ENCODE measurements around the gene GNB1L. TPM values are rescaled to one million over a fixed set of nuclear protein-coding genes. Genes with fewer than 3 reads are reported as not detected.

Gene GNB1L
- polyA plus RNA-seq, 3 donors, result 3.4 to 6.0 (median 4.8) TPM

- intact Hi-C loops (cut with micrococcal nuclease), result no loop called here
- Histone ChIP-seq H2AFZ (ENCODE audit: insufficient read depth, low read depth, low read length, poor library complexity, severe bottlenecking) (no peak overlapping the region), H3K9ac (ENCODE audit: insufficient read depth, low read length, poor library complexity, severe bottlenecking) (no peak overlapping the region), H3K4me1 (ENCODE audit: control insufficient read depth in 1 of 2, insufficient read depth in 2 of 2, low read length in 2 of 2) (no peaks in the 10 kb centered on the region), H3K4me3 (replicated peaks in 1 of 3; ENCODE audit: low read depth in 2 of 3, low read length in 3 of 3) (no peak overlapping the region), H3K79me2 (ENCODE audit: insufficient read depth, low read length) (no peaks in the 10 kb centered on the region), H3K36me3 (replicated peaks in 1 of 2; ENCODE audit: control insufficient read depth in 1 of 2, insufficient read depth in 2 of 2, low read length in 2 of 2) (no peaks in the 10 kb centered on the region), H3K9me3 (replicated peaks in 1 of 2; ENCODE audit: control insufficient read depth in 1 of 2, insufficient read depth in 1 of 2, low read length in 2 of 2) (no peaks in the 10 kb centered on the region), H3K27ac (ENCODE audit: low read depth in 1 of 2, low read length in 2 of 2) (no peak overlapping the region), H4K20me1 (ENCODE audit: insufficient read depth, low read length) (no peaks in the 10 kb centered on the region), H3K27me3 (ENCODE audit: control insufficient read depth in 2 of 2, insufficient read depth in 2 of 2, low read length in 2 of 2) (no peaks in the 10 kb centered on the region), H3K4me2 (replicated peaks; ENCODE audit: extremely low read depth, low read length, poor library complexity, severe bottlenecking) (no peak overlapping the region)
- no peak overlapping the region for H3K4me3 Mint-ChIP-seq
- H3K4me1 Mint-ChIP-seq, result no peaks in the 10 kb centered on the region
- DNase-seq, result no peak
- peaks cover 0 to 2% (median 0%) of the 10 kb centered on the region in 7 donors for H3K9me3 Mint-ChIP-seq
- WGBS (ENCODE audit: insufficient coverage), result 97% methylated on average over 18 of the region's 19 CpGs
- TF ChIP-seq, protein P1, sequence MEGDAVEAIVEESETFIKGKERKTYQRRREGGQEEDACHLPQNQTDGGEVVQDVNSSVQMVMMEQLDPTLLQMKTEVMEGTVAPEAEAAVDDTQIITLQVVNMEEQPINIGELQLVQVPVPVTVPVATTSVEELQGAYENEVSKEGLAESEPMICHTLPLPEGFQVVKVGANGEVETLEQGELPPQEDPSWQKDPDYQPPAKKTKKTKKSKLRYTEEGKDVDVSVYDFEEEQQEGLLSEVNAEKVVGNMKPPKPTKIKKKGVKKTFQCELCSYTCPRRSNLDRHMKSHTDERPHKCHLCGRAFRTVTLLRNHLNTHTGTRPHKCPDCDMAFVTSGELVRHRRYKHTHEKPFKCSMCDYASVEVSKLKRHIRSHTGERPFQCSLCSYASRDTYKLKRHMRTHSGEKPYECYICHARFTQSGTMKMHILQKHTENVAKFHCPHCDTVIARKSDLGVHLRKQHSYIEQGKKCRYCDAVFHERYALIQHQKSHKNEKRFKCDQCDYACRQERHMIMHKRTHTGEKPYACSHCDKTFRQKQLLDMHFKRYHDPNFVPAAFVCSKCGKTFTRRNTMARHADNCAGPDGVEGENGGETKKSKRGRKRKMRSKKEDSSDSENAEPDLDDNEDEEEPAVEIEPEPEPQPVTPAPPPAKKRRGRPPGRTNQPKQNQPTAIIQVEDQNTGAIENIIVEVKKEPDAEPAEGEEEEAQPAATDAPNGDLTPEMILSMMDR (IDR thresholded peaks at IDR 0.05), result no peak
- H3K27ac Mint-ChIP-seq, result no peak overlapping the region
- H3K27me3 Mint-ChIP-seq (ENCODE audit: low read depth in 3 of 3), result peaks cover 0 to 2% (median 2%) of the 10 kb centered on the region in 3 donors
- no peaks in the 10 kb centered on the region for H3K36me3 Mint-ChIP-seq
These were observed 51.6 kb downstream of the GNB1L start for GRCh38 chr22:19802894-19803735.

GRCh38 chr22:19802001-19802893, 52.4 kb downstream of the GNB1L start:
- H3K4me3 Mint-ChIP-seq, result no peak overlapping the region
- no peak overlapping the region for H3K4me3 ChIP-seq (replicated peaks in 1 of 3; ENCODE audit: low read depth in 2 of 3, low read length in 3 of 3)
- no peak overlapping the region for H3K4me2 ChIP-seq (replicated peaks; ENCODE audit: extremely low read depth, low read length, poor library complexity, severe bottlenecking)
- TF ChIP-seq, protein P1 (IDR thresholded peaks at IDR 0.05), result no peak
- no peaks in the 10 kb centered on the region for H3K4me1 Mint-ChIP-seq
- H3K36me3 ChIP-seq (replicated peaks in 1 of 2; ENCODE audit: control insufficient read depth in 1 of 2, insufficient read depth in 2 of 2, low read length in 2 of 2), result no peaks in the 10 kb centered on the region
- no peak overlapping the region for H3K27ac Mint-ChIP-seq
- no peaks in the 10 kb centered on the region for H3K36me3 Mint-ChIP-seq
- DNase-seq, result no peak
- H4K20me1 ChIP-seq (ENCODE audit: insufficient read depth, low read length), result no peaks in the 10 kb centered on the region
- no peak overlapping the region for H3K27ac ChIP-seq (ENCODE audit: low read depth in 1 of 2, low read length in 2 of 2)
- H3K9ac ChIP-seq (ENCODE audit: insufficient read depth, low read length, poor library complexity, severe bottlenecking), result no peak overlapping the region
- no peaks in the 10 kb centered on the region for H3K4me1 ChIP-seq (ENCODE audit: control insufficient read depth in 1 of 2, insufficient read depth in 2 of 2, low read length in 2 of 2)
- WGBS (ENCODE audit: insufficient coverage), result 97% methylated on average over 25 of the region's 26 CpGs
- intact Hi-C loops (cut with micrococcal nuclease), result no loop called here
- no peak overlapping the region for H2AFZ ChIP-seq (ENCODE audit: insufficient read depth, low read depth, low read length, poor library complexity, severe bottlenecking)
- no peaks in the 10 kb centered on the region for H3K27me3 ChIP-seq (ENCODE audit: control insufficient read depth in 2 of 2, insufficient read depth in 2 of 2, low read length in 2 of 2)
- no peaks in the 10 kb centered on the region for H3K9me3 ChIP-seq (replicated peaks in 1 of 2; ENCODE audit: control insufficient read depth in 1 of 2, insufficient read depth in 1 of 2, low read length in 2 of 2)
- peaks cover 0 to 2% (median 0%) of the 10 kb centered on the region in 7 donors for H3K9me3 Mint-ChIP-seq
- no peaks in the 10 kb centered on the region for H3K79me2 ChIP-seq (ENCODE audit: insufficient read depth, low read length)
- H3K27me3 Mint-ChIP-seq (ENCODE audit: low read depth in 3 of 3), result peaks cover 0 to 2% (median 0%) of the 10 kb centered on the region in 3 donors
